NT2/D1 (cell line): Measurements from ENCODE around the gene ZNF350.

ENCODE experiments used
- DNase-seq: peaks from one replicate; pipeline ENCODE4 v3.0.0-alpha.2; 2011; ENCODE audit warnings: low read depth, low spot score
- H3K27me3 ChIP-seq: 2 replicates; pipeline ENCODE4 v1.6.0; 2011; ENCODE audit warnings: mild to moderate bottlenecking; ENCODE audit not compliant: insufficient read length, insufficient read depth
- H3K36me3 ChIP-seq: 2 replicates; pipeline ENCODE4 v1.6.1; 2011; ENCODE audit warnings: mild to moderate bottlenecking, low read length, mixed read lengths; ENCODE audit not compliant: insufficient read depth, insufficient read length
- H3K4me1 ChIP-seq: 2 replicates; pipeline ENCODE4 v1.5.1; 2011; ENCODE audit not compliant: insufficient read depth, insufficient read length
- H3K4me3 ChIP-seq: 2 replicates; pipeline ENCODE4 v1.5.1; 2011; ENCODE audit warnings: low read depth; ENCODE audit not compliant: insufficient read length
- H3K9ac ChIP-seq: 2 replicates; pipeline ENCODE4 v1.6.0; 2011; ENCODE audit warnings: low read depth; ENCODE audit not compliant: insufficient read length
- H3K9me3 ChIP-seq: 2 replicates; pipeline ENCODE4 v1.5.1; 2011; ENCODE audit warnings: mild to moderate bottlenecking, low read length; ENCODE audit not compliant: insufficient read depth
- SUZ12 ChIP-seq: IDR thresholded peaks from 2 replicates; pipeline ENCODE4 v1.6.1; 2011; ENCODE audit not compliant: insufficient read length, insufficient read depth; ENCODE audit errors: extremely low read depth
- YY1 ChIP-seq: IDR thresholded peaks from 2 replicates; pipeline ENCODE4 v1.6.1; 2011; ENCODE audit not compliant: insufficient read length, insufficient read depth
- ZNF274 ChIP-seq: IDR thresholded peaks from 2 replicates; pipeline ENCODE4 v1.6.1; 2011; ENCODE audit warnings: mild to moderate bottlenecking, low read depth, low read length

Gene ZNF350

GRCh38 chr19:51919606-51920005 is 67.0 kb downstream of the ZNF350 start:
- H3K4me1 ChIP-seq: no peaks in the 10 kb centered on the region
- no peak overlapping the region for H3K9ac ChIP-seq
- H3K27me3 ChIP-seq: no peaks in the 10 kb centered on the region
- no peaks in the 10 kb centered on the region for H3K36me3 ChIP-seq
- H3K4me3 ChIP-seq: no peak overlapping the region
- DNase-seq: no peak
- H3K9me3 ChIP-seq: peaks cover 91% of the 10 kb centered on the region
- TF ChIP-seq YY1 (no peak), SUZ12 (no peak), ZNF274 (no peak)

GRCh38 chr19:51916167-51916566 is 70.5 kb downstream of the ZNF350 start:
- no peak for DNase-seq
- no peak overlapping the region for H3K9ac ChIP-seq
- no peaks in the 10 kb centered on the region for H3K27me3 ChIP-seq
- H3K9me3 ChIP-seq: peaks cover 96% of the 10 kb centered on the region
- no peaks in the 10 kb centered on the region for H3K36me3 ChIP-seq
- H3K4me3 ChIP-seq: no peak overlapping the region
- no peaks in the 10 kb centered on the region for H3K4me1 ChIP-seq
- TF ChIP-seq ZNF274 (no peak), YY1 (no peak)

DNA sequence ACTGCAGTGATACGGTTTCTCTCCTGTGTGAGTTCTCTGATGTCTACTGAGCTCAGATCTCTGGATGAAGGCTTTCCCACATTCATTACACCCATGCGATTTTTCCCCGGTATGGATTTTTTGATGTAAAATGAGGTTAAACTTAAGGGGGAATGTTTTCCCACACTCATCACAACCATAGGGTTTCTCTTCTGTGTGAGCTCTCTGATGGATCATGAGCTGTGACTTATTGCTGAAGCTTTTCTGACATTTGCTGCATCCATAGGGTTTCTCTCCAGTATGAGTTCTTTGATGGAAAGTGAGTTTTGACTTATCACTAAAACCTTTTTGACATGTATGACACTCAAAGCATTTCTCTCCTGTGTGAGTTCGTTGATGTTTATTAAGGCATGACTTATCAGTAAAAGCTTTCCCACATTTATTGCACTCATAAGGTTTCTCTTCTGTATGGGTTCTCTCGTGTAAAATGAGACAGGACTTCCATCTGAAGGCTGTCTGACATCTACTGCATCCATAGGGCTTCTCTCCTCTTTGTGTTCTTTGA is 71.2 kb downstream of the ZNF350 start:
- Histone ChIP-seq H3K9me3 (peaks cover 90% of the 10 kb centered on the region), H3K4me3 (no peak overlapping the region), H3K36me3 (no peaks in the 10 kb centered on the region), H3K4me1 (no peaks in the 10 kb centered on the region), H3K27me3 (no peaks in the 10 kb centered on the region), H3K9ac (no peak overlapping the region)
- DNase-seq: no peak
- TF ChIP-seq SUZ12: no peak
- peak; percentile 92 for TF ChIP-seq ZNF274
- no peak for TF ChIP-seq YY1
